Panc1 (cell line): ENCODE measurements around the gene MOV10. TPM values are rescaled to one million over a fixed set of nuclear protein-coding genes. Genes with fewer than 3 reads are reported as not detected.

ENCODE experiments used
- ATAC-seq: fragments of 200-7000 bp; cut with Tn5 transposase; 2 replicates; pipeline ENCODE4 v1.9.1; 2020; ENCODE audit warnings: mild to moderate bottlenecking, moderate library complexity
- BruUV-seq: library from RNA; stranded (reverse); fragments of 400-500 nt; replicated peaks from 2 replicates; lab custom pipeline; 2021; lab: Mats Ljungman, UMichigan
- CTCF ChIA-PET: fragments of 300-600 bp; sonication (Branson Sonifier 250); formaldehyde crosslinking; loops from one replicate; lab custom pipeline; 2022; ENCODE audit warnings: antibody characterized with exemption; lab: Charles Lee
- POLR2A ChIA-PET: fragments of 300-600 bp; sonication (Branson Sonifier 250); formaldehyde crosslinking; loops from one replicate; lab custom pipeline; 2022; ENCODE audit warnings: antibody characterized with exemption; lab: Charles Lee
- DNase-seq: peaks from one replicate; pipeline ENCODE4 v3.0.0-alpha.2; 2010; ENCODE audit warnings: low read depth, low spot score
- H3K27ac ChIP-seq: 2 replicates; pipeline ENCODE4 v1.5.1; 2011; ENCODE audit warnings: mild to moderate bottlenecking, low read length, inconsistent platforms
- H3K27me3 ChIP-seq: fragments of 200-500 bp; sonication (Bioruptor generic); 2 replicates; pipeline ENCODE4 v1.6.0; 2014; ENCODE audit warnings: low read length, inconsistent platforms; ENCODE audit not compliant: control insufficient read depth, insufficient read depth
- H3K36me3 ChIP-seq: fragments of 200-500 bp; sonication (Bioruptor generic); 2 replicates; pipeline ENCODE4 v1.5.1; 2014; ENCODE audit warnings: inconsistent platforms, mild to moderate bottlenecking, low read length, moderate library complexity; ENCODE audit not compliant: control insufficient read depth, insufficient read depth
- H3K4me1 ChIP-seq: 2 replicates; pipeline ENCODE4 v1.5.1; 2011; ENCODE audit warnings: inconsistent platforms, mild to moderate bottlenecking, low read length, moderate library complexity; ENCODE audit not compliant: control insufficient read depth, insufficient read depth
- H3K4me3 ChIP-seq, 2 experiments: 2 replicates each; pipeline ENCODE4 v1.5.1; 2011 to 2012; ENCODE audit warnings: low read depth in 2 of 2, low read length in 2 of 2, mild to moderate bottlenecking in 2 of 2, inconsistent platforms in 1 of 2, moderate library complexity in 1 of 2
- H3K9me3 ChIP-seq: fragments of 200-500 bp; sonication (Bioruptor generic); 2 replicates; pipeline ENCODE4 v1.5.1; 2014; ENCODE audit warnings: low read depth, mild to moderate bottlenecking, inconsistent platforms, low read length, moderate library complexity; ENCODE audit not compliant: control insufficient read depth, insufficient read depth
- POLR2AphosphoS5 ChIP-seq: IDR thresholded peaks from 2 replicates; pipeline ENCODE4 v1.6.1; 2012; ENCODE audit warnings: mild to moderate bottlenecking, low read depth, low read length, moderate library complexity
- SIN3A ChIP-seq: IDR thresholded peaks from 2 replicates; pipeline ENCODE4 v1.6.1; 2012; ENCODE audit warnings: low read depth, mild to moderate bottlenecking, low read length, moderate library complexity, borderline replicate concordance; ENCODE audit not compliant: insufficient read depth
- TCF7L2 ChIP-seq: IDR thresholded peaks from 2 replicates; pipeline ENCODE4 v1.6.1; 2011; ENCODE audit warnings: mild to moderate bottlenecking, low read depth, low read length, inconsistent platforms
- in situ Hi-C: cut with HindIII; loops from 2 replicates; pipeline ENCODE4 v1.10.0; 2016; ENCODE audit warnings: low sequenced_read_pairs, low pct_unique_long_range_greater_than_20kb
- intact Hi-C: fragments of 100-400 bp; cut with micrococcal nuclease; formaldehyde crosslinking; loops from one replicate; pipeline ENCODE4 v1.10.0; 2022; ENCODE audit not compliant: unreplicated experiment
- total RNA-seq: library from RNA; stranded (reverse); gene quantifications from one replicate; pipeline ENCODE4 v1.2.1, GENCODE V29; 2021; ENCODE audit not compliant: unreplicated experiment
- TF ChIP-seq, protein P1 (sequence below), 2 experiments: IDR thresholded peaks; 2 replicates each; pipeline ENCODE4 v1.6.1; 2011 to 2012; ENCODE audit warnings: low read depth in 2 of 2, control low read depth in 1 of 2, low read length in 1 of 2, mild to moderate bottlenecking in 1 of 2, moderate library complexity in 1 of 2; ENCODE audit not compliant: insufficient read depth in 1 of 2
- TF ChIP-seq, protein P2 (sequence below): fragments of 450-650 bp; IDR thresholded peaks from 2 replicates; pipeline ENCODE4 v1.5.1; 2017; ENCODE audit warnings: mild to moderate bottlenecking

The MOV10 gene
- total RNA-seq, 1 experiment from 2014 or later = 106 TPM

DNA sequence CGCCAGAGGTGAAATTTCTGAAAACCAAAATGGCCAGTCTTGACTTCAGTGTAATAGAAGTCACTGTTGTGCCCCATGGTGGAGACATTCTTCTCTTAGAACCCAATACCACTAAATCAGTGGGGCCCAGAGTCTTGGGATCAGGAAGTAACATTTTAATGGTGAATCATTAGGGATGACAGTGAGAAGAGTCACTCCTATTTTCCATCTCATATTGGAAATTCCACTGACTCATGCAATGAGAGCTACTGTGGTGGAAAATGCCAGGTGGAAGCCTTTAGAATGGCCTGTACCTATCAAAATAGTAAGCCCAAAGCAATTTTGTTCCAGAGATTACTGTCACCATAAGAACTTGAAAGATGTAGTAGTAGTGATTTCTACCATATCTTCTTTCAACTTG, 61.3 kb downstream of the MOV10 start:
- CTCF ChIA-PET = no interaction called here
- no TSS peak for BruUV-seq

DNA sequence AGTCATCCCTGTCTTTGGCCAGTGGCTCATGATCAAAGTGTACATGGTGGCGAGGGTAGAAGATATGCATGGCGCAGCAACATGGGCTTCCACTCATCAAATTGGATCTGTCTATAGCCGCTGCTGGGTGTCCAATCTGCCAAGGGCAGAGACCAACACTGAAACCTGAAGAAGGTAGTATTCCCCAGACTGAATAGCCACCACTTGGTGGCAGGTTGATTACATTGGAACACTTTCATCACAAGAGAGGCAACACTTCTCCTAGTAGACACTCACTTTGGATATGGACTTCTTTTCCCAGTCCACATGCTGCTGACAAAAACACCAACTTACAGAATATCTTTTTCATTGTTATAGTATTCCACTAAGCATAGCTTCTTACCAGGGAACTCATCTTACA, 63.1 kb downstream of the MOV10 start:
- POLR2A ChIA-PET = no interaction called here
- no peak for ATAC-seq

More for the DNA sequence above, 61.3 kb downstream of the MOV10 start:
- TF ChIP-seq, protein P1, sequence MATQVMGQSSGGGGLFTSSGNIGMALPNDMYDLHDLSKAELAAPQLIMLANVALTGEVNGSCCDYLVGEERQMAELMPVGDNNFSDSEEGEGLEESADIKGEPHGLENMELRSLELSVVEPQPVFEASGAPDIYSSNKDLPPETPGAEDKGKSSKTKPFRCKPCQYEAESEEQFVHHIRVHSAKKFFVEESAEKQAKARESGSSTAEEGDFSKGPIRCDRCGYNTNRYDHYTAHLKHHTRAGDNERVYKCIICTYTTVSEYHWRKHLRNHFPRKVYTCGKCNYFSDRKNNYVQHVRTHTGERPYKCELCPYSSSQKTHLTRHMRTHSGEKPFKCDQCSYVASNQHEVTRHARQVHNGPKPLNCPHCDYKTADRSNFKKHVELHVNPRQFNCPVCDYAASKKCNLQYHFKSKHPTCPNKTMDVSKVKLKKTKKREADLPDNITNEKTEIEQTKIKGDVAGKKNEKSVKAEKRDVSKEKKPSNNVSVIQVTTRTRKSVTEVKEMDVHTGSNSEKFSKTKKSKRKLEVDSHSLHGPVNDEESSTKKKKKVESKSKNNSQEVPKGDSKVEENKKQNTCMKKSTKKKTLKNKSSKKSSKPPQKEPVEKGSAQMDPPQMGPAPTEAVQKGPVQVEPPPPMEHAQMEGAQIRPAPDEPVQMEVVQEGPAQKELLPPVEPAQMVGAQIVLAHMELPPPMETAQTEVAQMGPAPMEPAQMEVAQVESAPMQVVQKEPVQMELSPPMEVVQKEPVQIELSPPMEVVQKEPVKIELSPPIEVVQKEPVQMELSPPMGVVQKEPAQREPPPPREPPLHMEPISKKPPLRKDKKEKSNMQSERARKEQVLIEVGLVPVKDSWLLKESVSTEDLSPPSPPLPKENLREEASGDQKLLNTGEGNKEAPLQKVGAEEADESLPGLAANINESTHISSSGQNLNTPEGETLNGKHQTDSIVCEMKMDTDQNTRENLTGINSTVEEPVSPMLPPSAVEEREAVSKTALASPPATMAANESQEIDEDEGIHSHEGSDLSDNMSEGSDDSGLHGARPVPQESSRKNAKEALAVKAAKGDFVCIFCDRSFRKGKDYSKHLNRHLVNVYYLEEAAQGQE (IDR thresholded peaks at IDR 0.05; ENCODE audit: insufficient read depth in 1 of 2, low read depth in 2 of 2, low read length in 1 of 2) = no peak
- TF ChIP-seq TCF7L2 (no peak), POLR2AphosphoS5 (no peak), SIN3A (no peak)
- TF ChIP-seq, protein P2, sequence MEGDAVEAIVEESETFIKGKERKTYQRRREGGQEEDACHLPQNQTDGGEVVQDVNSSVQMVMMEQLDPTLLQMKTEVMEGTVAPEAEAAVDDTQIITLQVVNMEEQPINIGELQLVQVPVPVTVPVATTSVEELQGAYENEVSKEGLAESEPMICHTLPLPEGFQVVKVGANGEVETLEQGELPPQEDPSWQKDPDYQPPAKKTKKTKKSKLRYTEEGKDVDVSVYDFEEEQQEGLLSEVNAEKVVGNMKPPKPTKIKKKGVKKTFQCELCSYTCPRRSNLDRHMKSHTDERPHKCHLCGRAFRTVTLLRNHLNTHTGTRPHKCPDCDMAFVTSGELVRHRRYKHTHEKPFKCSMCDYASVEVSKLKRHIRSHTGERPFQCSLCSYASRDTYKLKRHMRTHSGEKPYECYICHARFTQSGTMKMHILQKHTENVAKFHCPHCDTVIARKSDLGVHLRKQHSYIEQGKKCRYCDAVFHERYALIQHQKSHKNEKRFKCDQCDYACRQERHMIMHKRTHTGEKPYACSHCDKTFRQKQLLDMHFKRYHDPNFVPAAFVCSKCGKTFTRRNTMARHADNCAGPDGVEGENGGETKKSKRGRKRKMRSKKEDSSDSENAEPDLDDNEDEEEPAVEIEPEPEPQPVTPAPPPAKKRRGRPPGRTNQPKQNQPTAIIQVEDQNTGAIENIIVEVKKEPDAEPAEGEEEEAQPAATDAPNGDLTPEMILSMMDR = no peak
- ATAC-seq (peak; percentile 42; the same call in 1 of the 2 replicates), DNase-seq (no peak)
- H3K9me3 ChIP-seq = no peaks in the 10 kb centered on the region
- H3K27ac ChIP-seq = no peak overlapping the region
- no peak overlapping the region for H3K4me3 ChIP-seq
- no peaks in the 10 kb centered on the region for H3K4me1 ChIP-seq
- no peaks in the 10 kb centered on the region for H3K27me3 ChIP-seq
- POLR2A ChIA-PET = no interaction called here
- intact Hi-C loops (no loop called here), in situ Hi-C loops (no loop called here)
- no peaks in the 10 kb centered on the region for H3K36me3 ChIP-seq

More for the DNA sequence above, 63.1 kb downstream of the MOV10 start:
- BruUV-seq = no TSS peak
- Histone ChIP-seq H3K9me3 (no peaks in the 10 kb centered on the region), H3K27me3 (no peaks in the 10 kb centered on the region), H3K27ac (no peak overlapping the region), H3K36me3 (no peaks in the 10 kb centered on the region), H3K4me3 (no peak overlapping the region), H3K4me1 (no peaks in the 10 kb centered on the region)
- in situ Hi-C loops = no loop called here
- CTCF ChIA-PET = no interaction called here
- intact Hi-C loops = no loop called here
- DNase-seq = no peak
- TF ChIP-seq, protein P2 = peak; percentile 22; the same call in 1 of the 2 replicates
- TF ChIP-seq, protein P1 (IDR thresholded peaks at IDR 0.05; ENCODE audit: insufficient read depth in 1 of 2, low read depth in 2 of 2, low read length in 1 of 2) = no peak
